AG09309 (cell line): Measurements from ENCODE around the gene RANBP3.
A peak's percentile ranks its signal among the peaks of the same experiment; 100 is the strongest.

ENCODE experiments used
- DNase-seq: peaks from one replicate; pipeline ENCODE4 v3.0.0-alpha.2; 2010; ENCODE audit warnings: low read depth
- H3K4me3 ChIP-seq: 2 replicates; pipeline ENCODE4 v1.5.1; 2011; ENCODE audit warnings: mild to moderate bottlenecking, low read depth, low read length, moderate library complexity; ENCODE audit not compliant: control insufficient read depth
- TF ChIP-seq, protein P1 (sequence below): IDR thresholded peaks from 2 replicates; pipeline ENCODE4 v1.5.1; 2011; ENCODE audit warnings: mild to moderate bottlenecking, low read depth, low read length, inconsistent platforms; ENCODE audit not compliant: insufficient read depth, control insufficient read depth; ENCODE audit errors: missing control alignments

The RANBP3 gene

DNA sequence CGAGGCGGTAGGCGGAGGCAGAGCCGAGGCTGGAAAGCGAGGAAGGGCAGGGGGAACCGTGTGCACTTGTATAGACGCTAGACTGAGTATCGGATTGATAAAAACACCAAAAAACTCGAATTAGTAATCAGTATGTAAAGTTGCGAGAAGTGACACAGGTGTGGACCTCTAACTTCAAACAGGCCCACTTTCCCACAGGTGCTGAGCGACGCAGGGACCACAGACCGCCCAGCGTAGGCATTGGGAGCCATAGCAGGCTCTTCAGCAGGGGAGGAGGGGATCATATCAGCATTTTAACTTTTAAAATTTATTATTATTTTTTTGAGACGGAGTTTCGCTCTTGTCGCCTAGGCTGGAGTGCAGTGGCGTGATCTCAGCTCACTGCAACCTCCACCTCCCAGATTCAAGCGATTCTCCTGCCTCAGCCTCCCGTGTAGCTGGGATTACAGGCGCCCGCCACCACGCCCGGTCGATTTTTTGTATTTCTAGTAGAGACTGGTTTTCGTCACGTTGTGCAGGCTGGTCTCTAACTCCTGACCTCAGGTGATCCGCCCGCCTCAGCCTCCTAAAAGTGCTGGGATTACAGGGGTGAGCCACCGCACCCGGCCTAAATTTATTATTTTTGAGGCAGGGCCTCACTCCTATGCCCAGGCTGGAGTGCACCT lies 72.7 kb downstream of the RANBP3 start:
- TF ChIP-seq, protein P1, sequence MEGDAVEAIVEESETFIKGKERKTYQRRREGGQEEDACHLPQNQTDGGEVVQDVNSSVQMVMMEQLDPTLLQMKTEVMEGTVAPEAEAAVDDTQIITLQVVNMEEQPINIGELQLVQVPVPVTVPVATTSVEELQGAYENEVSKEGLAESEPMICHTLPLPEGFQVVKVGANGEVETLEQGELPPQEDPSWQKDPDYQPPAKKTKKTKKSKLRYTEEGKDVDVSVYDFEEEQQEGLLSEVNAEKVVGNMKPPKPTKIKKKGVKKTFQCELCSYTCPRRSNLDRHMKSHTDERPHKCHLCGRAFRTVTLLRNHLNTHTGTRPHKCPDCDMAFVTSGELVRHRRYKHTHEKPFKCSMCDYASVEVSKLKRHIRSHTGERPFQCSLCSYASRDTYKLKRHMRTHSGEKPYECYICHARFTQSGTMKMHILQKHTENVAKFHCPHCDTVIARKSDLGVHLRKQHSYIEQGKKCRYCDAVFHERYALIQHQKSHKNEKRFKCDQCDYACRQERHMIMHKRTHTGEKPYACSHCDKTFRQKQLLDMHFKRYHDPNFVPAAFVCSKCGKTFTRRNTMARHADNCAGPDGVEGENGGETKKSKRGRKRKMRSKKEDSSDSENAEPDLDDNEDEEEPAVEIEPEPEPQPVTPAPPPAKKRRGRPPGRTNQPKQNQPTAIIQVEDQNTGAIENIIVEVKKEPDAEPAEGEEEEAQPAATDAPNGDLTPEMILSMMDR, result no peak
- peak overlapping the region; percentile 60 for H3K4me3 ChIP-seq
- DNase-seq, result no peak

DNA sequence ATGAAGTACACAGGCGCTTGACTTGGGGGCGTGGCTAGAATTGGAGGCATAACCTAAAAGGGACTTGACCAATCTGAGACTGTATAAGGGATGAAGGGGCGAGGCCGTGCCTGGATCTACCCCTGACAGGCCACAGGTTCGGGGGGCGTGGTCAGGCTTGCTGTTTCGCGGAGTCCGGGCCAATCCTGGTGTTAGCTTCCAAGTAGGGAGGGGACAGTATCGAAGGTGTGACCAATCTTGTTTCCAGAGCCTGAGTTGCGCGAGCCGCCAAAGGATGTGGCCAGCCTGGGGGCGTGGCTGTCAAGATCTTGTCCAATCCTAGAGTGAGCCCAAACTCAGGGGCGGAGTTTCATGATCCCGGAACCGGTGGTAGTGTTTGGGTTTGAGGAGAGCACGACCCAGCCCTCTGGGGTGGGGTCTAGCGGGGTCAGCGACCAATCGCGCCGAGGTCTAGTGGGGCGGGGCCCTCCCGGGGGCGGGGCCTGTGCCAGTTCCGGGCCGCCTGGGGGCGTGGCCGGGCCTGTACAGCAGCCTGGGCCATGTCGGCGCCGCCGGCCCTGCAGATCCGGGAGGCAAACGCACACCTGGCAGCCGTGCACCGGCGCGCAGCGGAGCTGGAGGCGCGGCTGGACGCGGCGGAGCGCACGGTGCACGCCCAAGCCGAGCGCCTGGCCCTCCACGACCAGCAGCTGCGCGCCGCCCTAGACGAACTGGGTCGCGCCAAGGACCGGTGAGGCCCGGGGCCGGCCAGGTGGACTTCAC lies 73.4 kb downstream of the RANBP3 start, which contains the start of gene VMAC:
TSS of gene VMAC (plus strand) at position 521 of the 762 bp plus-strand sequence. CDS start at position 540, 19 bp downstream.
- TF ChIP-seq, protein P1, result no peak
- DNase-seq, result peak; percentile 100
- peak within 1 kb of the TSS; percentile 96 for H3K4me3 ChIP-seq

DNA sequence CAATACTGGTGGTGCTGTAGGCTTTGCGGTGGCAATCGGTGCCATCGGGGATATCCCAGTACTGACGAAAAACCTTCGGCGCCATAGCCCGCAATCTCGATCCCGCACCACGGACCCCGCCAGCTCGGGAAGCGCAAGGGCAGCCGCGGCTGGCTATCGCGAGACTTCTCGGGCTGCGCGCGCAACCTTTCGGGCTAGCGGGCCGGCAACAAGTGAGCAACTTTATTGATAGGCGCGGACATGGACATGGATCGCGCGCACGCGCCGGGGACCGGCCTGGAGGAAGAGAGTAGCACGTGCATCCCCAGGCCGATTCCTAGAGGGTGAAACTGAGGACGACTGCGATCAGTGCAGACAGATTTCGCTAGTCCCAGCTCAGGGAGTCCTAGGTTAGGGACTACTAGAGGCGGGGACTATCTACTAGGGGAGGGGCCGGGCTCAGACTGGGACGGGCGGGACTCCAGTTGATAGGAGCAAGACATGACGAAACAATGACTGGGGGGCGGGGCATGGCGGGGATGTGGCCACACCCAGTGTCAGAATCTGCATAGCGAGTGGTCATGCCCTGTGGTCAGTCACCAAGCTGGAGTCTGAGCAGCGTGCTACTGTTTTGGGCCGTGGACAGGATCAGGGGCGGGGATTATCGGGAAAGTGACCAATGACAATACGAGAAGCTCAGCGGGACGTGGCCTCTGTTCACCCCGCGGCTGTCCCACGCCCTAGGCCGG lies 74.2 kb downstream of the RANBP3 start, which contains the start of gene NDUFA11:
TSS of gene NDUFA11 (minus strand) at position 167 of the 728 bp plus-strand sequence. CDS start at position 85, 82 bp downstream.
- TF ChIP-seq, protein P1, result no peak
- peak within 1 kb of the TSS; percentile 96 for H3K4me3 ChIP-seq
- DNase-seq, result no peak

DNA sequence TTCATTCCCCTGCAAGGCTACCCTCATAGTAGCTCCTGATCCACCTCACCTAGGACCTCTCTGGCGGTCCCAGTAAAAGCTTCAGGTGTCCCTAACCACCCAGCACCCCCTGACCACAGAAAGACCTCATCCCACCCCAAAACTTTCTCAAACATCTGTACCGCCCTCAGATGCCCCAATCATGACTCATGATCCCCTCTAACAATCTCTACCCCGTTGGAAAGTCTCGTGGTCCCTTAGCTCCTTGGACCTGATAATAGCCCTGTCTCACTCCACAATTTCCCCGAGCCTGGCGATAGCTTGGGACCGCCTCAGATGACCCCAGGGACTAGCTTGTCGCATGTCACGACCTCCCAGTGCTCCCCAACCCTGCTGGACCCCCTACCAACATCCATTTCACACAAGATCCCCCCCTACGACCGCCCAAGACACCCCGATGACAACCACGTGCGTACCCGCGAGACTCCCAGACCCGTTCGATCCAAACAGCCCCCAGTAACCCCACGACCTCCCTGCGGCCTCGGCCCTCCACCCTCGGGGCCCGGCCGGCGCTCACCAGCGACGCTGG lies 74.8 kb downstream of the RANBP3 start:
- DNase-seq, result no peak
- peak overlapping the region; percentile 96 for H3K4me3 ChIP-seq
- TF ChIP-seq, protein P1, result no peak

DNA sequence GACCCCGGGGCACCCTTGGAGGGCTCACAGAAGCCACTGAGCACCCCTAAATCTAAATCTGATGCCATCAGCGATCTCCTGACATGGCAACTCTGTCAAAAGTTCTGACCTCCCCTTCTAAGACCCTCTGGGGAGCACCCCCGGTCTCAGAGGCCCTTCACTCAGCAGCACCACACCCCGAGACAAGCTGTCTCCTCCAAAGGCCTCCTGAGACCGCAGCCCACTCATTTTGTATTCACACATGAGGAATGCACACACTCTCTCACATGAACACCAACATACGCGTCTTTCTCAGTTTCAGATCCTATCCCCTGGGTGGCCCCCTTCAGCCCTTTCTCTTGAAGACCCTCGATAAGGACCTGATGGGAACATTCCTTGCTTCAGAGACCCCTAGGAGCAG lies 77.0 kb downstream of the RANBP3 start:
- no peak overlapping the region for H3K4me3 ChIP-seq
- TF ChIP-seq, protein P1, result no peak
- no peak for DNase-seq
